ENCODE data around the gene KCNN3.

- TF ChIP-seq CTCF (IDR thresholded peaks at IDR 0.05) (no peak), ZFX (IDR thresholded peaks at IDR 0.05; ENCODE audit: borderline replicate concordance) (no peak)
Observed at GRCh38 chr1:154768456-154769125, 101.5 kb downstream of the KCNN3 start.
